Progenitor cell of endocrine pancreas (in vitro differentiated cells): ENCODE measurements around the gene TECTB. TPM values are rescaled to one million over a fixed set of nuclear protein-coding genes. Genes with fewer than 3 reads are reported as not detected.
A peak's percentile ranks its signal among the peaks of the same experiment; 100 is the strongest.

Experiments used
- DNase-seq: peaks from one replicate; pipeline ENCODE4 v3.0.0; 2021; ENCODE audit warnings: low spot score; ENCODE audit not compliant: unreplicated experiment
- H3K27ac Mint-ChIP-seq: 2 replicates; pipeline ENCODE4 v1.8.0; 2021; ENCODE audit warnings: mild to moderate bottlenecking, moderate library complexity, mixed read lengths
- H3K27me3 Mint-ChIP-seq: 2 replicates; pipeline ENCODE4 v1.8.0; 2021; ENCODE audit warnings: mixed read lengths
- H3K36me3 Mint-ChIP-seq: 2 replicates; pipeline ENCODE4 v1.8.0; 2022; ENCODE audit warnings: mixed read lengths; ENCODE audit not compliant: insufficient read depth
- H3K4me1 Mint-ChIP-seq: 2 replicates; pipeline ENCODE4 v1.8.0; 2021; ENCODE audit warnings: low read depth, mixed read lengths
- H3K4me3 Mint-ChIP-seq: 2 replicates; pipeline ENCODE4 v1.8.0; 2021; ENCODE audit warnings: low read depth, mild to moderate bottlenecking, moderate library complexity, mixed read lengths
- H3K9me3 Mint-ChIP-seq: 2 replicates; pipeline ENCODE4 v1.8.0; 2021; ENCODE audit warnings: low read depth, mixed read lengths
- CTCF ChIP-seq: fragments of 200-600 bp; sonication (generic); IDR thresholded peaks from one replicate; pipeline ENCODE4 v1.5.0; 2021; ENCODE audit warnings: antibody characterized with exemption, mild to moderate bottlenecking; ENCODE audit not compliant: unreplicated experiment
- total RNA-seq: library from RNA; stranded (reverse); gene quantifications from 2 replicates; pipeline ENCODE4 v1.2.1, GENCODE V29; 2021

TECTB gene
- total RNA-seq, 1 donor from 2014 or later, result not detected

- H3K4me3 Mint-ChIP-seq, result no peak overlapping the region
- H3K4me1 Mint-ChIP-seq, result no peaks in the 10 kb centered on the region
- H3K9me3 Mint-ChIP-seq, result no peaks in the 10 kb centered on the region
- no peaks in the 10 kb centered on the region for H3K36me3 Mint-ChIP-seq
- no peak for TF ChIP-seq CTCF
- no peak overlapping the region for H3K27ac Mint-ChIP-seq
- no peak for DNase-seq
- peaks cover 19% of the 10 kb centered on the region for H3K27me3 Mint-ChIP-seq
Measured at GRCh38 chr10:112313911-112314310, 30.7 kb downstream of the TECTB start.

GRCh38 chr10:112314822-112315474 is 31.7 kb downstream of the TECTB start:
- H3K9me3 Mint-ChIP-seq, result no peaks in the 10 kb centered on the region
- no peaks in the 10 kb centered on the region for H3K36me3 Mint-ChIP-seq
- TF ChIP-seq CTCF, result peak; percentile 96
- peaks cover 24% of the 10 kb centered on the region for H3K27me3 Mint-ChIP-seq
- peak; percentile 71 for DNase-seq
- no peak overlapping the region for H3K4me3 Mint-ChIP-seq
- no peak overlapping the region for H3K27ac Mint-ChIP-seq
- no peaks in the 10 kb centered on the region for H3K4me1 Mint-ChIP-seq

DNA sequence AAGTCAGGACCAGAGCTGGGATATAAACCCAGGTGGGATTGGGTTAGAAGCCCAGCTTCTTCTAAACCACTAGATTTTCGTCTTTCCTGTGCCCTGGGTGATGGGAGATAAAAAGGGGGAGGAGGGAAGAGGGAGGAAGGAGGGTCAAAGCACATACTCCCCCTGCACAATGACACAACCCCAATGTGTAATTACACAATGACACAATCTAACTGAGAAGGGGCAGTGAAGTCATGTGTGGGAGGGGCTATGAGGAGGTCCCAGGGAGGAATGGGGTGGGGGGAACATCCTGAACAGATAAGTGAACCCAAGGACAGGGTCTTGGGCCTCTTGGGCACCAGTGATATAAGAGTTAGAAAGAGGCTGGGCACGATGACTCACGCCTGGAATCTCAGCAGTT is 44.5 kb downstream of the TECTB start:
- Mint-ChIP-seq H3K27ac (no peak overlapping the region), H3K9me3 (no peaks in the 10 kb centered on the region), H3K4me1 (peaks cover 8% of the 10 kb centered on the region), H3K36me3 (no peaks in the 10 kb centered on the region), H3K27me3 (peaks cover 4% of the 10 kb centered on the region), H3K4me3 (no peak overlapping the region)
- TF ChIP-seq CTCF, result no peak
- DNase-seq, result no peak

DNA sequence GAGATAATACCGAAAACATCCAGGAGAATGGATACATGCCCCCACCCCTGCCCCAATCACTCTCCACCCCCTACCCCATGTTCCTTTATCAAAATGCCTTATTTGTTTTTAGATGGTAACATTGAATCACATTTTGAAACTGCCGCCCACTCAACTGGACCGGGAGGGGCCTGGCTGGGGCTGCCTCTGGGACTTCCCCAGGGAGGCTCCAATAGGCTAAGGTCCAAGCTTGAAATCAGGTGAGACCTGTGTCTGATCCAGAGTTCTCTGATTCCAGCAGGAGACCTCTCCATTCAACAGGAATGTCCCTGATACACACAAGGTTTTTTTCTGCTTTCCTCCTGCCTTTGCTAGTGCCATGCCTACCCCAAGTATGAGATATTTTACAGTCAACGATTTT is 47.0 kb downstream of the TECTB start:
- H3K4me1 Mint-ChIP-seq, result peaks cover 11% of the 10 kb centered on the region
- no peak overlapping the region for H3K27ac Mint-ChIP-seq
- H3K27me3 Mint-ChIP-seq, result peaks cover 9% of the 10 kb centered on the region
- no peaks in the 10 kb centered on the region for H3K36me3 Mint-ChIP-seq
- no peak for TF ChIP-seq CTCF
- H3K9me3 Mint-ChIP-seq, result no peaks in the 10 kb centered on the region
- DNase-seq, result no peak
- no peak overlapping the region for H3K4me3 Mint-ChIP-seq

- H3K27me3 Mint-ChIP-seq, result peaks cover 5% of the 10 kb centered on the region
- no peak for DNase-seq
- no peak for TF ChIP-seq CTCF
- peaks cover 11% of the 10 kb centered on the region for H3K4me1 Mint-ChIP-seq
- H3K36me3 Mint-ChIP-seq, result no peaks in the 10 kb centered on the region
- no peaks in the 10 kb centered on the region for H3K9me3 Mint-ChIP-seq
- H3K4me3 Mint-ChIP-seq, result no peak overlapping the region
- H3K27ac Mint-ChIP-seq, result no peak overlapping the region
Measured at GRCh38 chr10:112330607-112331160, 47.5 kb downstream of the TECTB start.
